Cardiac muscle cell (in vitro differentiated cells and primary cell): ENCODE results near the gene RARRES2. TPM values are rescaled to one million over a fixed set of nuclear protein-coding genes. Genes with fewer than 3 reads are reported as not detected.
"Not testable (repeated sequence)": the region's sequence is repeated elsewhere in the genome, so short reads cannot be mapped to it uniquely, and the experiment has no call there.

Experiments
- DNase-seq, 2 donors: peaks; one replicate each; pipeline versions ENCODE4 v3.0.0 to v3.0.0-alpha.2; 2010 to 2017; ENCODE audit warnings: low read depth in 1 of 2, low spot score in 1 of 2
- H3K27ac ChIP-seq: fragments of 200-600 bp; sonication (generic); 2 replicates; pipeline ENCODE4 v1.5.1; 2016
- H3K27me3 ChIP-seq: fragments of 200-600 bp; sonication (generic); 2 replicates; pipeline ENCODE4 v1.6.0; 2016; ENCODE audit warnings: control low read depth
- H3K36me3 ChIP-seq: fragments of 200-600 bp; sonication (generic); 2 replicates; pipeline ENCODE4 v1.5.1; 2016; ENCODE audit warnings: control low read depth
- H3K4me1 ChIP-seq: fragments of 200-600 bp; sonication (generic); 2 replicates; pipeline ENCODE4 v1.8.1; 2017; ENCODE audit warnings: low read depth, mild to moderate bottlenecking, mixed run types
- H3K4me3 ChIP-seq: fragments of 200-600 bp; sonication (generic); 2 replicates; pipeline ENCODE4 v1.5.1; 2016; ENCODE audit warnings: mild to moderate bottlenecking
- H3K9me3 ChIP-seq: fragments of 200-600 bp; sonication (generic); 2 replicates; pipeline ENCODE4 v1.5.1; 2017; ENCODE audit warnings: low read depth, mild to moderate bottlenecking, control low read depth
- polyA plus RNA-seq: library from polyadenylated mRNA; unstranded; fragments of >200 nt; fragmentation: Nextera tagmentation; extraction: Ambion mirVana; gene quantifications from 2 replicates; pipeline ENCODE4 v1.2.1, GENCODE V29; 2016
- total RNA-seq: library from RNA; depleted of rRNA; stranded (reverse); fragments of >200 nt; gene quantifications from 2 replicates; pipeline ENCODE4 v1.2.3, GENCODE V29; 2016

Gene RARRES2
- total and polyA plus RNA-seq, 2 experiments from 2014 or later, result 5.5 to 8.3 TPM

DNA sequence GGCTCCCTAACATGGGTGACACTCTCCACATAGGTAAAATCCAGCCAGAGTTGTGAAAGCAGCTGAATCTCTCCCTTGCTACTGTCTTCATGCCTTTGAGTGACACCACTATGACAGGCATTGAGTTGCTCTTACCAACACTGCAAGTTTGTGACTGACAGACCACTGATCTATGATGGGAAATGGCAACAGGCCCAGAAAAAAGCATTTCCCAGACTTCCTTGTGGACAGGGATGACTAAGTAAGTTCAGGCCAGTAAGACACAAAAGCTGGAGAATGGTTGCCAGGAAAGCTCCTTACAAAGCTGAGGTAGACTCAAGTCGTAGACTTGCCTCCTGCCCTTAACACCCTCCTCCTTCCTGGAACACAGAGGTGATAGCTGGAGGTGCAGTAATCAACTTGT lies 38.5 kb downstream of the RARRES2 start:
- H3K4me1 ChIP-seq, H3K4me3 ChIP-seq, H3K27ac ChIP-seq, H3K36me3 ChIP-seq, H3K27me3 ChIP-seq, H3K9me3 ChIP-seq: not testable (repeated sequence)
- DNase-seq, result peak in 1 of 2 donors; percentile 53

DNA sequence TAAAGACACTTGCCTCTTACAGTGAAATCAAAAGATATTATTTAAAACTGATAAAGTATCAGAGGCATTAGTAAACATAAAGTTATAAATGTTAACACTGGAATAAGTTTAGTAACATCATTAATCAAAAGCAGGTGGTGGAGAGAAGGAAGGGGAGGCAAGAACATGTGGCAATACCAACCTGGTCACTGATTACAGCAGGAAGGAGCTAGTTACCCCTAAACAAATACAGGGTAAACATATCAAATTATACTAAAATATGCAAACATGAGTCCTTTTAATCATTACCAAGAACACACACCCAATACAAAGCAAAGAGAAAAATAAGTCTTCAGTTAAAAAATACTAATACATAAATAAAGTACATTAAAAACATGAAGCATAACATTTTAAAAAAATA lies 43.5 kb downstream of the RARRES2 start:
- H3K27ac ChIP-seq, H3K9me3 ChIP-seq, H3K36me3 ChIP-seq, H3K4me3 ChIP-seq, H3K4me1 ChIP-seq, H3K27me3 ChIP-seq, DNase-seq: not testable (repeated sequence)

DNA sequence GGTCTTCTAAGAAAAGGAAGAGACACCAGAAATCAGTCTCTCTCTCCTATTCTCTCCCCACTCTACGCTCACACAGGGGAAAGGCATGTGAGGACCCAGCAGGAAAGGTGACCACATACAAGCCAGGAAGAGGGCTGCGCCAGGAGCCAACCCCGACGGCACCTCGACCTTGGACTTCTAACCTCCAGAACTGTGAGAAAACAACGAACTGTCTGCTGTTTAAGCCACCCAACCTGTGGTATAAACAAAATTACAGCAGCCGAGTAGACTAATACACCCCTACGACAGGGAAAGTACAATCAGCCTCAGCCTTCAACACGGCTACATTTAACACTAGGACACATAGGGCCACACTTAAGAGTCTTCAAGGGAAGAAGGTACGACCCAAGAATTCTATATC lies 44.6 kb downstream of the RARRES2 start:
- H3K36me3 ChIP-seq, H3K4me1 ChIP-seq, H3K9me3 ChIP-seq, H3K27me3 ChIP-seq, DNase-seq, H3K4me3 ChIP-seq, H3K27ac ChIP-seq: not testable (repeated sequence)

DNA sequence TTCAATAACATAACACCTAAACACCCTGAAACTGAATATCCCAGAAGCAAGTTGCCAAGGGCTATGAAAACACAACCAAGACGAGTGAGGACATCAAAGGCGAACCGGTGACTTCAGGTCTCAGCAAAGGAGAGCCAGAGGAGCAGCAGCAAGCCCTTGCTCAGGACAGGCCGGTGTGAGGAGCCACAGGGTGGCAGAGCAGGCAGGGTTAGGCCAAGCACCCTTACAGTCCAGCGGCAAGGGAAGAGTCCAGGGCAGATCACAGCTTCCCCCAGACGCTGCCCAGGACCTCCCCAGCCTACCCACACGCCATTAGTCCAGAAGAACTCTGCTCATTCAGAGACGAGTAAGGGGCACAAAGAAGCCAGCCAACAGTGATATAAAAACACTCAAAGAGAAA lies 45.8 kb downstream of the RARRES2 start:
- not testable (repeated sequence) for DNase-seq, H3K36me3 ChIP-seq, H3K9me3 ChIP-seq, H3K27me3 ChIP-seq, H3K4me3 ChIP-seq, H3K4me1 ChIP-seq, H3K27ac ChIP-seq

DNA sequence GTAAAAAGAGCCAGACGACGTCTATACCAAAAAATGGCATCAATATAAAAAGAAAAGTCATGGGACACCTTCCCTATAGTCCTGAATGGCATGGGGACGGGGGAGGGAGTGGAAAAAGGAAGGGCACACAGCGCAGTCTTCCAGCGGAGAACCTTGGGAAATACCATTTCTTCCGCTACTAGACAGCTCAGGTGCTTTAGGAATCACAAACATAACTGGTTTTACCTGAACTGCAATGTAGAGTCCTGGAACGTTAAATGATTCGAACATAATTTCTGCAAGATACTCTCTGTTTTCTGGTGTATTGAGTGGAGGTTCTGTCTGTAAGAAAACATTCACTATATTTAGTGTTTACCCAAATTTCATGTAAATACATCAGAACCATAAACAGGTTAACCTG lies 46.4 kb downstream of the RARRES2 start:
- not testable (repeated sequence) for H3K9me3 ChIP-seq, DNase-seq, H3K4me3 ChIP-seq, H3K27me3 ChIP-seq, H3K27ac ChIP-seq, H3K36me3 ChIP-seq, H3K4me1 ChIP-seq

DNA sequence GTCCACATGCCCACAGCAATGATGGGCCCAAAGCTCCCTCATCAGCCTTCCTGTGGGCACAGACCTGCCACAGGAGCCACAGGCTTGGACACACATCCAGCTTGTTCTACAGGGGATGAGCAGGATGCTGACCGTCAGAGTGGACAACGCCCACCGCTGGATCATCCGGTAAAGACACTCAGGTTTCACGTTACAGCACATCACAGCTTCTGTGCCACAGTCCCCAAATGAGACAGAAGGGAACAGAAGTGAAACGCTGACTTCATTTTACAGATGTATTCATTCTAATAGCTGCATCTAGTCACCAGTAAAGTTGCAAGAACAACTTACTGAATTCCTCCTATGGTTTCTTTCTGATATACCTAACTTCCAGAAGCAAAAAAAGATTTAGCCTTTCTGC lies 51.1 kb downstream of the RARRES2 start:
- not testable (repeated sequence) for H3K9me3 ChIP-seq, H3K4me3 ChIP-seq, H3K27ac ChIP-seq, H3K4me1 ChIP-seq, H3K36me3 ChIP-seq, DNase-seq, H3K27me3 ChIP-seq

DNA sequence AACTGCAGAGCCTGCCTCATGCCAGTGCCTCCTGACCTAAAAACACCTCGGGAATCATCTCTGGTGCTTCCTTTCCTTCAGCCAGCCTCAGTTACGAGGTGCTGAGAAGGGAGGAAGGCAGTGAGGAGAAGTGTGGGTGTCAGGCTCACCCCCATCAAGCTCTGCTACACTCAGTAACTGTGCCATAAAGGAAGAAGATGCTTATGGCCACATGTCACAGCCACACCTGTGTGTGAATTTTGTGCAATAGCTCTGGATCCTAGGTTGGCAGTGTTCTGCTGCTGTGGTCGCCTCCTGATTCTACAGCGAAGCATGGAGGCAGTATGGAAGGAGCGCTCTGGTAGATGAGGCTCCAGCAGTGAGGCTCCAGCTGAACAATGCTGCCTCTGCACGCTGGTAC lies 52.6 kb downstream of the RARRES2 start:
- H3K4me3 ChIP-seq, H3K27me3 ChIP-seq, H3K27ac ChIP-seq, DNase-seq, H3K36me3 ChIP-seq, H3K4me1 ChIP-seq, H3K9me3 ChIP-seq: not testable (repeated sequence)

Other genes with a start within 250 kb of the RARRES2 start
- gene LRRC61, start 18.3 kb downstream of the RARRES2 start, total RNA-seq, result 34.0 and 34.5 TPM in 2 replicates
- gene LRRC61, start 18.3 kb downstream of the RARRES2 start, polyA plus RNA-seq, result 30.0 and 31.4 TPM in 2 replicates
- gene ACTR3C, start 18.1 kb downstream of the RARRES2 start, total RNA-seq, result 1.5 and 4.8 TPM in 2 replicates
- gene ACTR3C, start 18.1 kb downstream of the RARRES2 start, polyA plus RNA-seq, result 2.2 and 2.4 TPM in 2 replicates
- gene REPIN1, start 27.2 kb upstream of the RARRES2 start, total RNA-seq, result 222 and 270 TPM in 2 replicates
- gene REPIN1, start 27.2 kb upstream of the RARRES2 start, polyA plus RNA-seq, result 185 and 224 TPM in 2 replicates
- gene ZNF775, start 37.7 kb upstream of the RARRES2 start, total RNA-seq, result 31.7 and 34.3 TPM in 2 replicates
- gene ZNF775, start 37.7 kb upstream of the RARRES2 start, polyA plus RNA-seq, result 29.7 and 40.1 TPM in 2 replicates
- 0.11 and 0.24 TPM in 2 replicates for gene GIMAP8, start 109.0 kb upstream of the RARRES2 start, total RNA-seq
- 0.31 TPM in 1 of 2 replicates, not detected in the other for gene GIMAP8, start 109.0 kb upstream of the RARRES2 start, polyA plus RNA-seq
- gene GIMAP7, start 173.2 kb upstream of the RARRES2 start, total RNA-seq, result not detected in 2 replicates
- 0.19 TPM in 1 of 2 replicates, not detected in the other for gene GIMAP7, start 173.2 kb upstream of the RARRES2 start, polyA plus RNA-seq
- 0.24 TPM in 1 of 2 replicates, not detected in the other for gene GIMAP4, start 225.8 kb upstream of the RARRES2 start, total RNA-seq
- 1.8 TPM in 1 of 2 replicates, not detected in the other for gene GIMAP4, start 225.8 kb upstream of the RARRES2 start, polyA plus RNA-seq